Ramos (cell line): ENCODE results near the gene POC1A.

Experiments
- in situ Hi-C: fragments of 300-500 bp; cut with MboI; formaldehyde crosslinking; loops from one replicate; pipeline ENCODE4 v1.14.3; 2022; ENCODE audit warnings: low sequenced_read_pairs; ENCODE audit not compliant: unreplicated experiment

POC1A gene

DNA sequence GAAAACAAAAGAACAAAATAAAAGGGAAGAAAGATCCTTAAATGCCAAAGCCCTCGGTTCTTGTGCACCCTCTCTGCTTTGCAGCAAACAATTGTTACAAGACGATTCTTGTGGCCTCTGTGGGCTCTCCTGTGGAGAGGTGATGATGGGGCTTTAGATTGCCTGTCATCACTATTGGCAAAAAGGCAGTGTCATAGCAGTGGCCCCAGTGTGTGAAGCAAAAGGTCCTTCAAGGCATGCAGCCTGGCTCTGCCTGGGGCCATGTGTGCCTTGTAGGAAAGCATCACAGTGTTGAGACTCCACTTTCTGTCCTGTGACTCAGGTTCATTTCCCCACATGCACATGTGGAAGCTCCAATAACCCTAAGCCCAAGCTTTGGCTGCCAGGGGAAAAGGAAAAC is 43.7 kb downstream of the POC1A start:
- in situ Hi-C loops, result no loop called here

- in situ Hi-C loops, result no loop called here
These were observed 44.5 kb downstream of the POC1A start for GRCh38 chr3:52109611-52110301.

DNA sequence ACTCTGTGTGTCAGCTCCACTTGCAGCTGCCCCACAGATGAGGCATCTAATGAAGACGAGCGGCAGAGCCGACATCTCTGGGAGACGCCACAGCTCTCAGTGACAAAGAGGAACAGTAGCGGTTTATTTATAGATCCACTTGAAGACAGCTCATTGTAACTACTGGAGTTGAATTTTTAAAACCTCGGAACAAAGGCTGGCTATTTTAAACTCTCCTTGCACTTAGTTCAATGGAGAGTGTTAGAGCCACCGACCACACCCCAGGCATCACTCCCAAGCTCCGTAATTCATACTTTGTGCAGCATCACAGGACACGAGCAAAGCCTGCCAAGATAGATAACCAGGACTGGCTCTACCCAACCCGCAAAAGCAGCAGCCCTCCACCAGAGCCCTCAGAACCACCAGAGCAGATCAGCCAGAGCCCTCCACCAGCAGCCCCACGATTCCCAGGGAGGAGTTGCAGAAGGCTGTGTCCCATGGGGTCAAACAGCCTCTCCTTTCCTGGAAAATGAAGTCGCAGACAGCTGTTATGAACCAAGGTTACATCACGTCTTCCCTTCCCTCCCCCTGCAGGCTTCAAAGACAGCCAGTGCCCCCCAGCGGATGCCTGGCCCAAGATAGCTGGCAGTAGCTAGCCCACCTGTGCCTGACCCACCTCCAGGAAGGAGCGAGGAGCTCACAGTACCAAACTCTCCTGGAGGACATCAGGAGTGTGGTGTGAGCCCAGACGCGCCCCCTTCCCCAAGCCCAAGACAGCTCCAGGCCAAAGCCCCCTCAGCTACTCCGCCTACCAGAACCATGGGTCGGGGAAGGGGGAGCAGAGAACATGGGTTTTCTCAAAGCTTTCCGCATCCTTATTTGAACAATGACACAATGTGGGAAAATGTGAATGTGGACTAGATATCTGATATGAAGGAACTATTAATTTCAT is 45.7 kb downstream of the POC1A start:
- in situ Hi-C loops, result no loop called here

DNA sequence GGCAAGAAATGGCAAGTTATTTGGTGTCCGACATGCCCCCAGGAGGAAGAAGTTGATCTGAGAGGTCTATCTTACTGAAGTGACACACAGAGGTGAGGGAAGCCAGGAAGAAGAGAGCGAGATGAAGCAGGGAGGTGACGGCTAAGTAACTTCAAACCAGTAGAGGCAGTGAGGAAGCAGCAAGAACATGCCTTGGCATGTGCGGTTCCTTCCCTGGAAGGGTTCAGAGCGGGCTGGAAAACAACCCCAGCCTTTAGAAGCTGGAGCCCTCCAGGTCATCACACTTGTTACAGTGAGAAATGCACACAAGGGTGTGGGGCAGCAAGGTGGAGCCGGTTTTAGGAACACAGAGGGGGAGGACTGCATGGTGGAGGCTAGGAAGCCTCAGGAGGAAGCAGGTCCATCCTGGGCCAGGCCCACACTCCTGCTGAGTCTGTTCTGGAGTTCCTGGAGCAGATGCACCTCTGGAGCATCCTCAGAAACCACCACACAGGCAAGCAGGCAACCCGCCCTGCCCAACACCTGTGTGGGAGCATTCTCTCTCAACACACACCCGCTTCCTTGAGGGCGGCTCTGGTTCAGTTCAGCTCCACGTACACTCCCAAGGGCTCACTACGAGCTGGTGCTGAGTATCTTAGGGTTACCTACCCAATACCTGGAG is 47.1 kb downstream of the POC1A start:
- in situ Hi-C loops, result no loop called here

- in situ Hi-C loops, result no loop called here
These were observed 49.3 kb downstream of the POC1A start for GRCh38 chr3:52104684-52105640.

DNA sequence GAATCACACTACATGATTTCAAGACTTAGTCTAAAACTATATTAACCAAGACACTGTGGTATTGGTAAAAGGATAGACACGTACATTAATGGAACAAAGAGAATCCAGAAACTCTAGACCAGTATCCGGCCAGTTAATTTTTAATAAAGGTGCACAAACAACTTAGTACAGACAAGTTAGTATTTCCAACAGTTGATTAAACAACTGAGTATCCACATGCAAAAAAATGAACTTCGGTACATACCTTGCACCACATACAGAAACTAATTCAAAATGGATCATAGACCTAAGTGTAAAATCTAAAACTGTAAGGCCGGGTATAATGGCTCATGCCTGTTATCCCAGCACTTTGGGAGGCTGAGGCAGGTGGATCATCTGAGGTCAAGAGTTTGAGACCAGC is 51.3 kb downstream of the POC1A start:
- in situ Hi-C loops, result no loop called here

- in situ Hi-C loops, result no loop called here
These were observed 55.2 kb downstream of the POC1A start for GRCh38 chr3:52099001-52099401.

DNA sequence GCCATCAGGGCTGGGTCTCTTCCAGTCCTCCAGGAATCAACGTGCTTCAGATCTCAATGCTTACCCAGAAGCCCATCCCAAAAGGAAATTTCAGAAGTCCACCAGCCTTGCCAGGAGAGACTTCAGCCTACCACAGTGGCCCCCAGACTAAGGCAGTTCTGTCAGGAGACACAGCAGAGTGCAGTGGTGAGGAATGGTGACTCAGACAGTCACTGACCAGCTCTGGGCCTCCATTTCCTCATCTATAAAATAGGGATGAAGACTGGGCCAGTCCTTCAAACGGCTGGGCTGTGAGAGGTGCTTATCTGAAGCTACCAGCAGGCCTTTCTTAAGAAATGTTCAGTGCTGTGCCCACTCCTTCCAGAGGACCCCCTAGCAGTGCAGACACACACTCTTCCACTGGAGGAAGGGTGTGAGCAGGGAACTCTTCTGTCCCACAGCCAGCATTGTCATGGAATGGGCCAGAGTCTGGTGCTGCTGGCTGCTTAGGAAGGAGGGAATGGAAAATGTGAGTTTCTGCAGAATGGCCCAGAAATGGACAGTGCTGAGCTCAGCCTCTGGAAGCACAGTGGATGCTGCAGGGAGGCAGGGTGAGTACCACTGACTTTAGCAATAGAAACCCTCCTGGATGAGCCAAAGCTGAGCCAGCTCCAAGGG is 56.2 kb downstream of the POC1A start:
- in situ Hi-C loops, result no loop called here

DNA sequence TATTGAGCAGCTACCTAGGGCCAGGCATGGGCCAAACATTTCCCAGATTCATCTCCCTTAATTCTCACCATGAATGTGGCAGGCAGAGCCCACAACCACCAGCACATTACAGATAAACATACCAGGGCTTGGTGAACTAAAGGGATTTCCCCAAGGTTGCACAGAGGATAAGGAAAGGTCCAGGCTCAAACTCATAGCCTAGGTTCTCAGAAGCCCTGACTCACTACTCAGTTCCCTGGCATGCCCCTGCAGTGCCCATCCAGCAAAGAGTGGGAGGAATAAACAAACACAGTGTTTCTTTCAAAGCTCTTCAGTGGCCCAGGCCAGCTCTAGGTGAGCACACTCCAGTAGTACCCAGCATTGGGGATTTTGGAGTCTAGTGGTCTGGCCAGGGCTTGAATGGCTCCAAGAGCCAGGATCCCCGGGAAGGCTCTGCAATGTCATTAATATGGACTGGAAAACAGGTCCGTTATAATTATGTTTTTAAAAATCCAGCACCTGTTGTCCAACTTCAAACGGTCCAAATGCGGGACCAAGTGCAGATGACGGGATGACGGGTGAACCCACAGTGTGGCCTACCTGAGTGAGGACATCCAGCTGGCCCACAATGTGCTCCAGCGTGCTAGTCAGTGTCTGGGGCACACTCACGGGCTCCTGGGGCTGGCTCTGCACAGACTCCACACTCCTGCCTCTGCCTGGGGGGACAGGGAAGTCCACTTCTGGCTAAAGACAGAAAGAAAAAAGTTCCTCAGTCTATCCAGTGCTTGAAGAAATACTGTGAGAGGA is 58.0 kb downstream of the POC1A start:
- in situ Hi-C loops, result no loop called here

DNA sequence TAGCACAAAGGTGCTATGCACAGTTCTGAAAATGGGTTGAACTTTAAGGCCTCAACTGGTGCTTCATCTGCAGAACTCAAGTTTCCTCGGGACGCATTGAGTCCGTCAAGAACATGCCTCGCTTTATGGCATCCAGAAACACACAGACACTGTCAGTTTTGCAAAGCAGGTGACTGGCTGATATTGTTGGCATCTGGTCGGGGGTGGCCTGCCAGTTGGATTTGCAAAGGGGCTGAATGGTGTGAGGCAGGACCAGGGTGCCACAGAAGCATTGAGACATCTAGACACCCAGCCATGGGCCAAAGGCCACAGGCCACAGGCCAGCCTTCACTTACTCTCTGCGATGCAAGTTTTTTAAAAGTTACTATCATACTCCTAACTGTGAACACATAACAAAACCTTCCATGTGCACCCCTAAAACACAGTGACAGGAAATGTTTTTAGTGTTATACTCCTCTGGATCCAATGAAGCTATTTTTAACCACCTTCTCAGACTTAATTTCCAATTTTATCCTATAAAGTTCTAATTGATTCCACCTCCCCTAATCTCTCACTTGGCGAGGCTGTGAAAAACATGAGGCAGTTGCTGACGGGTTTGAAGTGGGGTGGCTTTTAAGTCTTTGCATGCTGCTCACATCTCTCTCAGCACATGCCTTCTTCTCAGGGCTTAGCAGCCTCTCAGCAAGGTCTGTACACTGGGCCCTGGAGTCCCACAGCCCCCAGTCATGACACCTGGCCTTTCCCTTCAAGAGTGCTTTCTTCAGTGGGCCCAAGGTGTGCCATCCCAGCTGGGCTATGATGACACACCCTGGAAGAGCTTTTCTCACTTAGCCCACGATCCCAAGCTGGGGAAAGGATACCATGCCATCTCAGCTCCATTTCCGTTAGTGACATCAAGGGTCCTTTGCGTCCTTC is 59.4 kb downstream of the POC1A start:
- in situ Hi-C loops, result no loop called here

- in situ Hi-C loops, result no loop called here
These were observed 60.3 kb downstream of the POC1A start for GRCh38 chr3:52093756-52094545.

DNA sequence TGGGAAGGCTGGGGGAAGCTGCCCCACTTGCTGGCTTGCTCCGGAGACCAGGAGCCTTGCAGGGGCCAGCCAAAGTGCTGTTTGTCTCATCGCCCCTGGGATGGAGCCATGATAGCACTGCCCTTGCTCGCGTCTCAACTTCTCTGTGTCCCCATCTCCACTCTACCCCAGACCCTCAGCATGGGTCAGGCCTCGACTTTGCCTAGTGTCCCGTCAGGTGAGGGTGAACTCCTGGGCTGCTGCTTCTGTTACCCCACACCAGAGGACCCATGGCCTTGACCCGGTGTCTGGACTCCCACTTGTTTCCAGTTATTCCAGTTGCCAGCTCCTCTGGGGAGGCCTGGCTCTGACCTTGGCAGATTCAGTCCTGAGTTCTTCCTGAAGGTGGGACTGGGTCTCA is 61.3 kb downstream of the POC1A start:
- in situ Hi-C loops, result no loop called here

- in situ Hi-C loops, result no loop called here
These were observed 62.0 kb downstream of the POC1A start for GRCh38 chr3:52092271-52092660.

DNA sequence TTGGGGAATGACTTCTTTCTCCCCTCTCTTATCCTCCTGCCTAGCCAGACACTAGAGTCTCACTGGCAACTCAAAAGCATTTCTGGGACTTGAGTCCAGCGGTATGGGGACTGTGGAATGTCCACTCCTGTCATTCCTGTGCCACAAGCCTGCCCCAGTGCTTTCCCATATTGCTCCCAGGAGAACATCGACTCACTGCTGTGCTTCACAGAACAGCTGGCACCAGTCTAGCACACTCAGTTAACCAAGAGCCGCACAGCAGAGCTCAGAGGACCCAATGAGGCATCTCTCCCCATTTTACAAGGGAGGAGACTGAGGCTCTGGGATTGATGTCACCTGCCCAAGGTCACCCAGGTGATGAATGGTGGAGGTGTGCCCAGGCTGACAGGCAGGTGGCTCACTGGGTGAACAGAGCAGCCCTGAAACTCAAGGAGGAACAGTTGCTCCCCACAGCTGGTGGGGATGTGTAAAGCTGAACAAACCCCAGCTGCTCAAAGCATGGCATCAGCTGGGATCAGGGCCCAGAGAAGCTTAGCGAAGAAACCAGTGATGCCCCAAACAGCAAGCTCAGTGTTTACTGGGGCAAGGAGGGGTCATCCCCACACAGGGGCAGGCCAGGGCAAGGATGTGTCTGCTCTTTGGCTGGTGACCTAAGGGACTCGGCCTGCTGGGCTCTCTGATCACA is 62.5 kb downstream of the POC1A start:
- in situ Hi-C loops, result no loop called here

DNA sequence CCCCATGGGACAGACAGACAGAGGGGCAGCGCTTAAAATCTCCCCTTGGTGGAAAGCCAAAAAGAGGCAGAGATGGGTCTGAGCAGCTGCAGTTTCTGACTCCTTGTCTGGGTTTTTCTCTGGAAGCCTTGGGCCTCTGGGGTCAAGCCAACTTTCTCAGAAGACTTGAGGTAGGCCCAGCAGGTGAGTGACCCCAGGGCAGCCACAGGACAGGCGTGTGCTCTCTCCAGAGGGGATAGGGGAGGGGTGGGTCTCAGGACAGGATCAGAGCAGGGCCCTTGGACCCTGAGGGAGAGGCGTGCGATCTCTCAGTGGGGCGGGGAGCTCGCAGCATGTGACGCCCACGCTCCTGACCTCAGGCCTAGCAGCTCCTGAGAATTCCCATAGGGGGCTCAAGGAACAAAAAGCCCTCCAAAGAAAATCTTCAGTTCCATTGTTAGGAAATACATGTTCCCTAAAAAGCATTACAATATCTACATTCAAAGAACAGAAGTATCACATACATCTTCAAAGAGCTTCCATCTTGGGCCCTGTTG is 63.2 kb downstream of the POC1A start:
- in situ Hi-C loops, result no loop called here
